K562 (cell line): Measurements from ENCODE around the gene MXD3. TPM values are rescaled to one million over a fixed set of nuclear protein-coding genes. Genes with fewer than 3 reads are reported as not detected.

ENCODE experiments used
- CBFB ChIP-seq: sonication (generic); formaldehyde crosslinking; IDR thresholded peaks from 2 replicates; pipeline ENCODE4 v1.4.0; 2020; ENCODE audit warnings: mild to moderate bottlenecking, missing genetic modification reagents
- CBX8 ChIP-seq: fragments of 200-600 bp; sonication (generic); IDR thresholded peaks from 2 replicates; pipeline ENCODE4 v1.6.1; 2012; ENCODE audit warnings: borderline replicate concordance, mixed run types, low read depth, mild to moderate bottlenecking, moderate library complexity, mixed read lengths, low read length, control low read depth, inconsistent platforms; ENCODE audit not compliant: poor library complexity, severe bottlenecking; ENCODE audit errors: extremely low read depth
- E2F3 ChIP-seq: fragments of 250-450 bp; sonication (Bioruptor Pico); IDR thresholded peaks from 2 replicates; pipeline ENCODE4 v1.4.0; 2020; ENCODE audit warnings: mild to moderate bottlenecking
- EP300 ChIP-seq: IDR thresholded peaks from 2 replicates; pipeline ENCODE4 v1.6.1; 2012; ENCODE audit warnings: low read length, improper control_type of control experiment
- HMG20A ChIP-seq: fragments of 450-650 bp; formaldehyde crosslinking; conservative IDR thresholded peaks from 2 replicates; pipeline ENCODE4 v1.4.0; 2020; ENCODE audit warnings: mild to moderate bottlenecking, mixed read lengths
- MAFF ChIP-seq: IDR thresholded peaks from 2 replicates; pipeline ENCODE4 v1.6.1; 2012; ENCODE audit warnings: low read length, improper control_type of control experiment
- NELFE ChIP-seq: IDR thresholded peaks from 2 replicates; pipeline ENCODE4 v1.6.1; 2011; ENCODE audit warnings: mild to moderate bottlenecking; ENCODE audit not compliant: insufficient read depth, insufficient read length
- NEUROD1 ChIP-seq: fragments of 150-350 bp; IDR thresholded peaks from 2 replicates; pipeline ENCODE4 v1.6.1; 2014; ENCODE audit warnings: borderline replicate concordance, low read length, low read depth; ENCODE audit not compliant: partially characterized antibody
- NR2C1 ChIP-seq, 2 experiments: fragments of 450-650 bp; IDR thresholded peaks; 2 replicates each; pipeline ENCODE4 v1.6.1; 2017; ENCODE audit warnings: mild to moderate bottlenecking in 2 of 2, antibody characterized with exemption in 1 of 2, inconsistent platforms in 1 of 2, missing compliant biosample characterization in 1 of 2, missing genetic modification characterization in 1 of 2
- POLR2B ChIP-seq: fragments of 450-650 bp; IDR thresholded peaks from 2 replicates; pipeline ENCODE4 v1.6.1; 2018; ENCODE audit warnings: low read depth; ENCODE audit not compliant: partially characterized antibody
- PRDM10 ChIP-seq: fragments of 450-650 bp; IDR thresholded peaks from 2 replicates; pipeline ENCODE4 v1.6.1; 2018; ENCODE audit not compliant: partially characterized antibody
- SAFB2 ChIP-seq: fragments of 200-400 bp; formaldehyde crosslinking; IDR thresholded peaks from 2 replicates; pipeline ENCODE4 v1.6.1; 2018; ENCODE audit warnings: borderline replicate concordance, low read length, low read depth, moderate library complexity; ENCODE audit not compliant: severe bottlenecking
- SLC30A9 ChIP-seq: fragments of 250-450 bp; sonication (Bioruptor Pico); IDR thresholded peaks from 2 replicates; pipeline ENCODE4 v1.8.0; 2022; ENCODE audit warnings: mild to moderate bottlenecking, moderate library complexity
- SNIP1 ChIP-seq: fragments of 450-650 bp; IDR thresholded peaks from 2 replicates; pipeline ENCODE4 v1.7.1; 2017; ENCODE audit warnings: low read depth, mild to moderate bottlenecking
- SRF ChIP-seq, 2 experiments: fragments of 250-450, 450-650 bp in 1 of 2; sonication (Bioruptor Pico) in 1 of 2; sonication (generic) in 1 of 2; formaldehyde crosslinking; IDR thresholded peaks; 2 replicates each; pipeline versions ENCODE4 v1.5.0 to v1.5.1; 2020 to 2022; ENCODE audit warnings: mild to moderate bottlenecking in 1 of 2, missing genetic modification reagents in 1 of 2
- ZBTB34 ChIP-seq: fragments of 250-450 bp; sonication (Bioruptor Pico); IDR thresholded peaks from 2 replicates; pipeline ENCODE4 v1.8.0; 2021; ENCODE audit warnings: mild to moderate bottlenecking, moderate library complexity
- ZNF146 ChIP-seq: IDR thresholded peaks from one replicate; pipeline ENCODE4 v1.6.1; 2018; ENCODE audit warnings: missing compliant biosample characterization; ENCODE audit not compliant: unreplicated experiment
- ZNF224 ChIP-seq: sonication (generic); formaldehyde crosslinking; IDR thresholded peaks from 2 replicates; pipeline ENCODE4 v1.8.0; 2022; ENCODE audit warnings: mild to moderate bottlenecking, missing genetic modification reagents
- polyA plus RNA-seq, 8 experiments: library from polyadenylated mRNA; depleted of rRNA in 4 of 8; stranded (reverse) in 5 of 8; unstranded in 3 of 8; fragments of >200 nt; fragmentation: Nextera tagmentation in 2 of 8; fragmentation: Illumina TruSeq in 1 of 8; extraction: Ambion mirVana in 2 of 8; extraction: Trizol in 1 of 8; gene quantifications; 2 replicates each; pipeline versions ENCODE4 v1.2.1 to v1.2.3, GENCODE V29; 2011 to 2014; ENCODE audit warnings: inconsistent platforms in 1 of 8, missing spikeins in 1 of 8
- total RNA-seq, 7 experiments: library from RNA; depleted of rRNA in 6 of 7; stranded (reverse); fragments of >200 nt in 6 of 7; fragmentation: Illumina TruSeq in 2 of 7; extraction: Trizol in 2 of 7; gene quantifications; 2 replicates each; pipeline versions ENCODE4 v1.2.1 to v1.2.3, GENCODE V29; 2011 to 2021; ENCODE audit warnings: low replicate concordance in 1 of 7
- TF ChIP-seq, protein P1 (sequence below): fragments of 250-450 bp; sonication (Bioruptor Pico); IDR thresholded peaks from 2 replicates; pipeline ENCODE4 v1.8.0; 2021; ENCODE audit warnings: borderline replicate concordance, mild to moderate bottlenecking, moderate library complexity; ENCODE audit not compliant: poor library complexity, severe bottlenecking
- TF ChIP-seq, protein P2 (sequence below): sonication (generic); formaldehyde crosslinking; IDR thresholded peaks from 2 replicates; pipeline ENCODE4 v1.9.0; 2022; ENCODE audit warnings: mild to moderate bottlenecking, missing genetic modification reagents
- TF ChIP-seq, protein P3 (sequence below): sonication (generic); formaldehyde crosslinking; IDR thresholded peaks from 2 replicates; pipeline ENCODE4 v1.8.1; 2022; ENCODE audit warnings: missing genetic modification reagents

The MXD3 gene
- total and polyA plus RNA-seq, 9 of the 15 experiments (the other 6 are each of a cell fraction or from before 2014, with no cell fraction given): 0.28 to 24.8 (median 4.5) TPM

- TF ChIP-seq SLC30A9 (no peak), SAFB2 (no peak), CBFB (no peak), CBX8 (no peak), PRDM10 (peak; percentile 28), MAFF (no peak), ZNF146 (CRISPR knock-in tag) (no peak), NR2C1 (IDR thresholded peaks at IDR 0.05) (no peak), NR2C1 (tag; IDR thresholded peaks at IDR 0.05) (no peak), E2F3 (CRISPR knock-in tag) (no peak), NEUROD1 (no peak), NELFE (no peak), SRF (CRISPR knock-in tag; IDR thresholded peaks at IDR 0.05) (no peak), HMG20A (CRISPR knock-in tag) (no peak), ZBTB34 (CRISPR knock-in tag) (no peak), ZNF224 (CRISPR knock-in tag) (no peak), SNIP1 (no peak), EP300 (no peak), POLR2B (no peak)
- TF ChIP-seq, protein P1, sequence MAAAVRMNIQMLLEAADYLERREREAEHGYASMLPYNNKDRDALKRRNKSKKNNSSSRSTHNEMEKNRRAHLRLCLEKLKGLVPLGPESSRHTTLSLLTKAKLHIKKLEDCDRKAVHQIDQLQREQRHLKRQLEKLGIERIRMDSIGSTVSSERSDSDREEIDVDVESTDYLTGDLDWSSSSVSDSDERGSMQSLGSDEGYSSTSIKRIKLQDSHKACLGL (CRISPR knock-in tag): no peak
- TF ChIP-seq, protein P2, sequence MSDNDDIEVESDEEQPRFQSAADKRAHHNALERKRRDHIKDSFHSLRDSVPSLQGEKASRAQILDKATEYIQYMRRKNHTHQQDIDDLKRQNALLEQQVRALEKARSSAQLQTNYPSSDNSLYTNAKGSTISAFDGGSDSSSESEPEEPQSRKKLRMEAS (CRISPR knock-in tag): no peak
- TF ChIP-seq, protein P3, sequence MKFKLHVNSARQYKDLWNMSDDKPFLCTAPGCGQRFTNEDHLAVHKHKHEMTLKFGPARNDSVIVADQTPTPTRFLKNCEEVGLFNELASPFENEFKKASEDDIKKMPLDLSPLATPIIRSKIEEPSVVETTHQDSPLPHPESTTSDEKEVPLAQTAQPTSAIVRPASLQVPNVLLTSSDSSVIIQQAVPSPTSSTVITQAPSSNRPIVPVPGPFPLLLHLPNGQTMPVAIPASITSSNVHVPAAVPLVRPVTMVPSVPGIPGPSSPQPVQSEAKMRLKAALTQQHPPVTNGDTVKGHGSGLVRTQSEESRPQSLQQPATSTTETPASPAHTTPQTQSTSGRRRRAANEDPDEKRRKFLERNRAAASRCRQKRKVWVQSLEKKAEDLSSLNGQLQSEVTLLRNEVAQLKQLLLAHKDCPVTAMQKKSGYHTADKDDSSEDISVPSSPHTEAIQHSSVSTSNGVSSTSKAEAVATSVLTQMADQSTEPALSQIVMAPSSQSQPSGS (CRISPR knock-in tag): no peak
These were observed 11.3 kb downstream of the MXD3 start (continued) for GRCh38 chr5:177300236-177300880.
